DOHH2 (cell line): ENCODE results near the gene SEZ6.

Experiments used
- CTCF ChIP-seq: fragments of 200-600 bp; sonication (generic); IDR thresholded peaks from one replicate; pipeline ENCODE4 v1.5.1; 2014; ENCODE audit warnings: antibody characterized with exemption, mild to moderate bottlenecking, low read depth, low read length; ENCODE audit not compliant: poor library complexity, severe bottlenecking
- EZH2phosphoT487 ChIP-seq: fragments of 200-600 bp; sonication (generic); IDR thresholded peaks from 2 replicates; pipeline ENCODE4 v1.6.1; 2017; ENCODE audit warnings: borderline replicate concordance, mild to moderate bottlenecking, antibody characterized with exemption, low read length, moderate library complexity, mixed read lengths

- TF ChIP-seq CTCF (no peak), EZH2phosphoT487 (no peak)
Measured at GRCh38 chr17:28951428-28951990, 54.3 kb downstream of the SEZ6 start, which contains the start of gene PHF12.
